Stomach (tissue), 9 donors: ENCODE data around the gene FAM120AOS. TPM values are rescaled to one million over a fixed set of nuclear protein-coding genes. Genes with fewer than 3 reads are reported as not detected.

ENCODE experiments used
- DNase-seq, 2 donors: peaks; one replicate each; pipeline versions ENCODE4 v3.0.0 to v3.0.0-alpha.2; 2013 to 2019
- H3K27ac ChIP-seq, 5 donors: fragments of 200-600 bp in 4 of 5; sonication (generic) in 4 of 5; one replicate each; pipeline ENCODE4 v1.5.1; 2013 to 2019; ENCODE audit warnings: mild to moderate bottlenecking in 1 of 5, moderate library complexity in 1 of 5
- H3K27me3 ChIP-seq, 3 donors: fragments of 200-600 bp; sonication (generic); one replicate each; pipeline ENCODE4 v1.5.1; 2017 to 2019; ENCODE audit warnings: mixed run types in 1 of 3
- H3K36me3 ChIP-seq, 4 donors: fragments of 200-600 bp; sonication (generic); 1 replicate in 3 of 4; 2 replicates in 1 of 4; pipeline ENCODE4 v1.5.1; 2016 to 2019
- H3K4me1 ChIP-seq, 4 donors: fragments of 200-600 bp; sonication (generic); one replicate each; pipeline ENCODE4 v1.5.1; 2016 to 2019
- H3K4me3 ChIP-seq, 4 donors: fragments of 200-600 bp; sonication (generic) in 3 of 4; one replicate each; pipeline ENCODE4 v1.5.1; 2016 to 2019; ENCODE audit warnings: mild to moderate bottlenecking in 1 of 4
- H3K9me3 ChIP-seq, 4 donors: fragments of 200-600 bp; sonication (generic); one replicate each; pipeline ENCODE4 v1.5.1; 2016 to 2019
- EP300 ChIP-seq: sonication (generic); formaldehyde crosslinking; IDR thresholded peaks from one replicate; pipeline ENCODE4 v1.6.1; 2017; ENCODE audit warnings: antibody characterized with exemption
- POLR2A ChIP-seq, 4 donors: fragments of 450-650 bp; IDR thresholded peaks; one replicate each; pipeline ENCODE4 v1.6.1; 2016; ENCODE audit warnings: antibody characterized with exemption in 4 of 4, control low read depth in 2 of 4, mild to moderate bottlenecking in 1 of 4, moderate library complexity in 1 of 4
- POLR2AphosphoS5 ChIP-seq, 3 donors: sonication (generic); formaldehyde crosslinking; IDR thresholded peaks; one replicate each; pipeline ENCODE4 v1.6.1; 2016; ENCODE audit warnings: antibody characterized with exemption in 3 of 3
- WGBS, 5 donors: extraction: QIAGEN DNeasy Blood & Tissue Kit in 3 of 5; methylation state at CpG; one replicate each; pipeline versions ENCODE4 v1.1.5 to v1.1.7; 2013 to 2018; 5-methylcytosine and 5-hydroxymethylcytosine counted together
- intact Hi-C: fragments of 100-400 bp; cut with DNase I; formaldehyde crosslinking; loops from one replicate; pipeline ENCODE4 v1.15.1; 2023; ENCODE audit warnings: low total_unique reads
- polyA plus RNA-seq, 3 donors: library from polyadenylated mRNA; stranded (reverse); fragments of 200-250 nt; gene quantifications; one replicate each; pipeline ENCODE4 v1.2.3, GENCODE V29; 2013
- total RNA-seq, 5 donors: library from RNA; depleted of rRNA; stranded (reverse); fragments of >200 nt; gene quantifications; one replicate each; pipeline versions ENCODE4 v1.1.0 to v1.2.3, GENCODE V29; 2014 to 2016
- TF ChIP-seq, protein P1 (sequence below), 7 experiments: fragments of 450-650 bp in 4 of 7; fragments of 200-600 bp in 3 of 7; sonication (generic) in 3 of 7; IDR thresholded peaks; one replicate each; pipeline ENCODE4 v1.5.1; 2016 to 2019; ENCODE audit warnings: antibody characterized with exemption in 7 of 7, control low read depth in 2 of 7, mild to moderate bottlenecking in 1 of 7
- donor health status: healthy with polysubstance abuse.
- donor health status: Bipolar disorder and iron deficiency.
- donor health status: healthy.

FAM120AOS gene
- total and polyA plus RNA-seq, 8 donors: 12.9 to 232 (median 39.3) TPM

GRCh38 chr9:93427655-93428379, 25.6 kb downstream of the FAM120AOS start:
- Histone ChIP-seq H3K4me3 (no peak overlapping the region), H3K27ac (no peak overlapping the region), H3K36me3 (no peaks in the 10 kb centered on the region), H3K4me1 (peaks cover 0 to 6% (median 0%) of the 10 kb centered on the region in 4 donors), H3K27me3 (no peaks in the 10 kb centered on the region), H3K9me3 (no peaks in the 10 kb centered on the region)
- intact Hi-C loops: no loop called here
- WGBS, 5 donors: 70 to 89% (median 81%) methylated on average over 5 of the region's 5 CpGs
- no peak for DNase-seq
- TF ChIP-seq EP300 (no peak), POLR2AphosphoS5 (IDR thresholded peaks at IDR 0.05) (no peak), POLR2A (IDR thresholded peaks at IDR 0.05) (no peak)
- TF ChIP-seq, protein P1, sequence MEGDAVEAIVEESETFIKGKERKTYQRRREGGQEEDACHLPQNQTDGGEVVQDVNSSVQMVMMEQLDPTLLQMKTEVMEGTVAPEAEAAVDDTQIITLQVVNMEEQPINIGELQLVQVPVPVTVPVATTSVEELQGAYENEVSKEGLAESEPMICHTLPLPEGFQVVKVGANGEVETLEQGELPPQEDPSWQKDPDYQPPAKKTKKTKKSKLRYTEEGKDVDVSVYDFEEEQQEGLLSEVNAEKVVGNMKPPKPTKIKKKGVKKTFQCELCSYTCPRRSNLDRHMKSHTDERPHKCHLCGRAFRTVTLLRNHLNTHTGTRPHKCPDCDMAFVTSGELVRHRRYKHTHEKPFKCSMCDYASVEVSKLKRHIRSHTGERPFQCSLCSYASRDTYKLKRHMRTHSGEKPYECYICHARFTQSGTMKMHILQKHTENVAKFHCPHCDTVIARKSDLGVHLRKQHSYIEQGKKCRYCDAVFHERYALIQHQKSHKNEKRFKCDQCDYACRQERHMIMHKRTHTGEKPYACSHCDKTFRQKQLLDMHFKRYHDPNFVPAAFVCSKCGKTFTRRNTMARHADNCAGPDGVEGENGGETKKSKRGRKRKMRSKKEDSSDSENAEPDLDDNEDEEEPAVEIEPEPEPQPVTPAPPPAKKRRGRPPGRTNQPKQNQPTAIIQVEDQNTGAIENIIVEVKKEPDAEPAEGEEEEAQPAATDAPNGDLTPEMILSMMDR (IDR thresholded peaks at IDR 0.05): no peak

- Histone ChIP-seq H3K4me3 (no peak overlapping the region), H3K36me3 (no peaks in the 10 kb centered on the region), H3K4me1 (peaks cover 0 to 8% (median 0%) of the 10 kb centered on the region in 4 donors), H3K27me3 (no peaks in the 10 kb centered on the region), H3K27ac (no peak overlapping the region), H3K9me3 (peaks cover 6 to 18% (median 11%) of the 10 kb centered on the region in 4 donors)
- peak in 1 of 2 donors; percentile 63 for DNase-seq
- TF ChIP-seq POLR2A (IDR thresholded peaks at IDR 0.05): no peak
- 43 to 57% (median 49%) methylated on average over 10 of the region's 10 CpGs for WGBS, 5 donors
- intact Hi-C loops: no loop called here
These were observed 30.3 kb downstream of the FAM120AOS start for GRCh38 chr9:93422977-93423616.

- no peaks in the 10 kb centered on the region for H3K27me3 ChIP-seq
- no peak overlapping the region for H3K4me3 ChIP-seq
- no peak for DNase-seq
- TF ChIP-seq, protein P1 (IDR thresholded peaks at IDR 0.05): no peak
- TF ChIP-seq EP300: no peak
- TF ChIP-seq POLR2AphosphoS5 (IDR thresholded peaks at IDR 0.05): no peak
- TF ChIP-seq POLR2A (IDR thresholded peaks at IDR 0.05): no peak
- intact Hi-C loops: no loop called here
- no peaks in the 10 kb centered on the region for H3K36me3 ChIP-seq
- H3K4me1 ChIP-seq: peaks cover 0 to 8% (median 0%) of the 10 kb centered on the region in 4 donors
- H3K9me3 ChIP-seq: peaks cover 6 to 31% (median 26%) of the 10 kb centered on the region in 4 donors
- 85 to 96% (median 91%) methylated on average over 1 of the region's 1 CpG for WGBS, 5 donors
- H3K27ac ChIP-seq: no peak overlapping the region
These were observed 34.4 kb downstream of the FAM120AOS start for GRCh38 chr9:93419023-93419422.

GRCh38 chr9:93417538-93417937, 35.8 kb downstream of the FAM120AOS start:
- no peak for DNase-seq
- peaks cover 6 to 31% (median 26%) of the 10 kb centered on the region in 4 donors for H3K9me3 ChIP-seq
- WGBS, 5 donors: 92 to 98% (median 94%) methylated on average over 1 of the region's 1 CpG
- no peak overlapping the region for H3K4me3 ChIP-seq
- no peak overlapping the region for H3K27ac ChIP-seq
- H3K27me3 ChIP-seq: no peaks in the 10 kb centered on the region
- no peaks in the 10 kb centered on the region for H3K4me1 ChIP-seq
- H3K36me3 ChIP-seq: no peaks in the 10 kb centered on the region
- TF ChIP-seq POLR2AphosphoS5 (IDR thresholded peaks at IDR 0.05): no peak
- TF ChIP-seq, protein P1 (IDR thresholded peaks at IDR 0.05): no peak
- TF ChIP-seq EP300: no peak
- no peak for TF ChIP-seq POLR2A (IDR thresholded peaks at IDR 0.05)
- intact Hi-C loops: no loop called here
